Chondrocyte (in vitro differentiated cells): ENCODE results near the gene C1QC. TPM values are rescaled to one million over a fixed set of nuclear protein-coding genes. Genes with fewer than 3 reads are reported as not detected.
A peak's percentile ranks its signal among the peaks of the same experiment; 100 is the strongest.

ENCODE experiments used
- DNase-seq: peaks from one replicate; pipeline ENCODE4 v3.0.0; 2021; ENCODE audit warnings: mixed read lengths, low spot score
- H3K27ac Mint-ChIP-seq: one replicate; pipeline ENCODE4 v1.8.0; 2021; ENCODE audit warnings: mild to moderate bottlenecking, moderate library complexity, mixed read lengths; ENCODE audit not compliant: unreplicated experiment
- H3K27me3 Mint-ChIP-seq: 2 replicates; pipeline ENCODE4 v1.8.0; 2021; ENCODE audit warnings: low read depth, mixed read lengths
- H3K36me3 Mint-ChIP-seq: 2 replicates; pipeline ENCODE4 v1.8.0; 2021; ENCODE audit warnings: low read depth, mixed read lengths
- H3K4me1 Mint-ChIP-seq: 2 replicates; pipeline ENCODE4 v1.8.0; 2021; ENCODE audit warnings: low read depth, mild to moderate bottlenecking, mixed read lengths
- H3K4me3 Mint-ChIP-seq: one replicate; pipeline ENCODE4 v1.8.0; 2021; ENCODE audit warnings: mild to moderate bottlenecking, moderate library complexity, mixed read lengths; ENCODE audit not compliant: unreplicated experiment
- H3K9me3 Mint-ChIP-seq: 2 replicates; pipeline ENCODE4 v1.8.0; 2021; ENCODE audit warnings: low read depth, mixed read lengths
- CTCF ChIP-seq: fragments of 200-600 bp; sonication (generic); IDR thresholded peaks from 2 replicates; pipeline ENCODE4 v1.5.0; 2021; ENCODE audit warnings: antibody characterized with exemption, mild to moderate bottlenecking, moderate library complexity
- total RNA-seq: library from RNA; stranded (reverse); gene quantifications from 3 replicates; pipeline ENCODE4 v1.2.1, GENCODE V29; 2021

Gene C1QC
- total RNA-seq, 1 donor from 2014 or later, result not detected

GRCh38 chr1:22639286-22639685, 4.1 kb upstream of the C1QC start:
- Mint-ChIP-seq H3K4me1 (peaks cover 5% of the 10 kb centered on the region), H3K27me3 (peaks cover 13% of the 10 kb centered on the region), H3K4me3 (no peak overlapping the region), H3K9me3 (no peaks in the 10 kb centered on the region), H3K27ac (no peak overlapping the region), H3K36me3 (no peaks in the 10 kb centered on the region)
- DNase-seq, result no peak
- TF ChIP-seq CTCF, result peak; percentile 49

- H3K27ac Mint-ChIP-seq, result no peak overlapping the region
- no peaks in the 10 kb centered on the region for H3K36me3 Mint-ChIP-seq
- no peak for TF ChIP-seq CTCF
- H3K9me3 Mint-ChIP-seq, result no peaks in the 10 kb centered on the region
- peaks cover 11% of the 10 kb centered on the region for H3K4me1 Mint-ChIP-seq
- peaks cover 12% of the 10 kb centered on the region for H3K27me3 Mint-ChIP-seq
- DNase-seq, result no peak
- H3K4me3 Mint-ChIP-seq, result no peak overlapping the region
Measured at GRCh38 chr1:22641247-22641646, 2.2 kb upstream of the C1QC start.

GRCh38 chr1:22641906-22642636, 1.4 kb upstream of the C1QC start:
- H3K36me3 Mint-ChIP-seq, result no peaks in the 10 kb centered on the region
- H3K4me1 Mint-ChIP-seq, result peaks cover 13% of the 10 kb centered on the region
- peak; percentile 99 for TF ChIP-seq CTCF
- H3K9me3 Mint-ChIP-seq, result no peaks in the 10 kb centered on the region
- no peak overlapping the region for H3K27ac Mint-ChIP-seq
- DNase-seq, result no peak
- peaks cover 7% of the 10 kb centered on the region for H3K27me3 Mint-ChIP-seq
- no peak overlapping the region for H3K4me3 Mint-ChIP-seq

GRCh38 chr1:22643928-22644327, 495 bp downstream of the C1QC start:
- Mint-ChIP-seq H3K27me3 (peaks cover 8% of the 10 kb centered on the region), H3K27ac (no peak overlapping the region), H3K9me3 (no peaks in the 10 kb centered on the region), H3K4me3 (no peak overlapping the region), H3K4me1 (peaks cover 13% of the 10 kb centered on the region), H3K36me3 (no peaks in the 10 kb centered on the region)
- DNase-seq, result no peak
- TF ChIP-seq CTCF, result no peak

- Mint-ChIP-seq H3K27ac (no peak overlapping the region), H3K4me3 (no peak overlapping the region)
Measured at GRCh38 chr1:22645931-22646330, 2.5 kb downstream of the C1QC start.

More at GRCh38 chr1:22645931-22646330, 2.5 kb downstream of the C1QC start:
- H3K36me3 Mint-ChIP-seq, result no peaks in the 10 kb centered on the region
- no peak for TF ChIP-seq CTCF
- peaks cover 13% of the 10 kb centered on the region for H3K27me3 Mint-ChIP-seq
- peaks cover 9% of the 10 kb centered on the region for H3K4me1 Mint-ChIP-seq
- no peak for DNase-seq
- H3K9me3 Mint-ChIP-seq, result no peaks in the 10 kb centered on the region
